ENCODE data around the gene SCYGR2.

Gene SCYGR2

DNA sequence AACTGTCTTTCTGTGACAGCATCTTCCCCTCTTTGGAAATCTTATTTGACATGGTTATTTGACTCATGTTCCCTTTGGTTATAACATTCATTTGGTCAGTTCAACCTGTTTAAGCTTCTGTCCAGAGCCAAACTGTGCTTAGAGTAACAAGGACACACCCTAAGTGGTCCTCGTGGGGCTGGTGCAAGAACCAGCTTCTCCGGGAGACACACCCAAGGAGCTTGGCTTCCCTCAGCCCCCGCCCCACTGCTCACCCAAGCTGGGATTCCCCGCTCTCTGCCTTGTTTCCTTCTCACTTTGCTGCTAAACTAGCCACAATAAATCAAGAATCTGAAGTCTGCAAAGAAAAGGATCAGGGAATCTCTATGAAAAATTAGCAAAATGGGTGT is 14.6 kb downstream of the SCYGR2 start:
- H3K27me3 ChIP-seq (ENCODE audit: control insufficient read depth, insufficient read depth, low read length): peaks cover 8% of the 10 kb centered on the region
- H3K9ac ChIP-seq (ENCODE audit: low read depth, low read length): no peak overlapping the region
- no peaks in the 10 kb centered on the region for H3K36me3 ChIP-seq (ENCODE audit: insufficient read depth, low read length)
- no peak overlapping the region for H3K4me3 ChIP-seq (ENCODE audit: low read length)
- no peak overlapping the region for H3K4me2 ChIP-seq (ENCODE audit: low read length)
- H3K9me3 ChIP-seq (replicated peaks; ENCODE audit: low read length): no peaks in the 10 kb centered on the region
- no peaks in the 10 kb centered on the region for H3K4me1 ChIP-seq (ENCODE audit: control insufficient read depth, insufficient read depth, low read length)

DNA sequence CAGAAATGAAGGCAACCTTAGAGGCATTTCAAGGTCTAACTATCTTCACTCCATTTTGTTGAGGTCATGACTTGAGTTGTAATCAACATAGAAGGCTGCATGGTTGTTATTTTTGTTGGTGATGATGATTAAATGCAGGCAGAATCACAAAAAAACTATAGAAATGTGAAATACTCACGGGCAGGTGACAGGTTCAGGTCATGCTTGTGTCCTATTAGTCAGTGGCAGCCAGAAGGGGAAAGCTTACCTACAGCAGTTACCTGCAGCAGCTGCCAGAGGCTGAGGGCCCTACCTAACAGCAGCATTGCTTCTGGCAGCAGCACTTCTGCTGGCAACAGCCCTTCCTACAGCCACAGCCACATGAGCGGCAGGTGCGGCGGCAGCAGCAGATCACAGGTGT is 15.6 kb downstream of the SCYGR2 start:
- H3K4me2 ChIP-seq (ENCODE audit: low read length): no peak overlapping the region
- no peak overlapping the region for H3K9ac ChIP-seq (ENCODE audit: low read depth, low read length)
- no peaks in the 10 kb centered on the region for H3K36me3 ChIP-seq (ENCODE audit: insufficient read depth, low read length)
- H3K4me1 ChIP-seq (ENCODE audit: control insufficient read depth, insufficient read depth, low read length): no peaks in the 10 kb centered on the region
- H3K27me3 ChIP-seq (ENCODE audit: control insufficient read depth, insufficient read depth, low read length): peaks cover 8% of the 10 kb centered on the region
- H3K4me3 ChIP-seq (ENCODE audit: low read length): no peak overlapping the region
- no peaks in the 10 kb centered on the region for H3K9me3 ChIP-seq (replicated peaks; ENCODE audit: low read length)

DNA sequence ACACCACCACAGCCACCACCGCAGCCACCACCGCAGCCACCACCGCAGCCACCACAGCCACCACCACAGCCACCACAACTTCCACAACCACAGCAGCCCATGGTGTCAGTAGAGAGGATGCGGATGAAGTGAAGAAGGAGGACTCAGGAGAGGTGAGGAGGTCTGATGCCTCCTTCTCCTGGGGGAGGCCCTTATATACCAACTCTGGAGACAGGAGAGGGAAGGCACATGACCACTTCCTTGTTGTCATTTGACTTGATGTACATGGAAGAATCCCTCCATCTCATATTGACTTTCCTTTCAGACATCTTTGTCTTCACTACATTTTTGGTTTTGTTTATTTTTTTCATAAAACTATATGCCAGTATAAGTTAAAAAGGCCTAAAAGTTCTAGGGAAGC is 16.0 kb downstream of the SCYGR2 start, which contains the start of gene SCYGR3:
SCYGR3 (minus strand) TSS at position 101 of the 400 bp plus-strand sequence; CDS start at position 101, 0 bp downstream.
- Histone ChIP-seq H3K9ac (ENCODE audit: low read depth, low read length) (no peak within 1 kb of the TSS), H3K27me3 (ENCODE audit: control insufficient read depth, insufficient read depth, low read length) (peaks cover 8% of the 10 kb centered on the region), H3K4me1 (ENCODE audit: control insufficient read depth, insufficient read depth, low read length) (no peaks in the 10 kb centered on the region), H3K4me2 (ENCODE audit: low read length) (no peak within 1 kb of the TSS), H3K36me3 (ENCODE audit: insufficient read depth, low read length) (no peaks in the 10 kb centered on the region), H3K9me3 (replicated peaks; ENCODE audit: low read length) (no peaks in the 10 kb centered on the region), H3K4me3 (ENCODE audit: low read length) (no peak within 1 kb of the TSS)

DNA sequence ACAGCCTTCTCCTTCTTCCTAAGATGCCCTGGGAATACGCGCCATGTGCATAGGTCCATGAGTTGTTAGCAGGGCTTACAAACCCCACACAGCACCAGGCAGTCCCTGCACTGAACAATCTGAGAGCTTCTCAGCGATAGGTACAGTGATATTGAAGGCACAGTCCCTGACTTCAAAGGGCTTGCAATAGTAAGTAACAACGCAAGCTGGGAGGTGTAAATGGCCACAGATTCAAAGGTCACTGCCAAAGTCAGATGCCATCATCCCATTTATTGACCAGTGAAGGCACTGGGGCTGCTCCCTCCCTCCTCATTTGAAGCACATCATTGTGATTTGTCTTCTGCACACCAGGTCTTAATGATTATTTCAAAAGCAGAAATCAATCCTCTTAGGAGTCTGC is 16.5 kb downstream of the SCYGR2 start:
- H3K36me3 ChIP-seq (ENCODE audit: insufficient read depth, low read length): no peaks in the 10 kb centered on the region

DNA sequence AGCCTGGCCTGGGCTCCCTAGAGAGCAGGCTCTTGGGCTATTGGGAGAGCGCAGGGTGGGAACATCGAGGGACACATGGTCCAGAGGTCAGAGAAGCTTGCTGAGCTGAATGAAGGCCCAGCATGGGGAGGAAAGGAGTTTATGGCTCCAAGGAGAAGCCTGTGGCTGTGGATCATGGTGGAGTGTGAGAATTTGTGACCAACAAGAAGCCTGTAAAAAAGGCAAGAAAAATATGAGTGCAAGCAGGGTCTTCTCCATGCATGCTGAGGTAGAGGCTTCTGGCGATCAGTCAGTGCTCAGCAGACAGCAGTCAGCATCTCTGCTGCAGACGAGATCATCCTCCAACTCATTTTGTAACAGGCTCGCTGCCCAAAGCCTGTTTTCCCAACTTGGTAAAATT is 17.2 kb downstream of the SCYGR2 start:
- Histone ChIP-seq H3K4me3 (ENCODE audit: low read length) (no peak overlapping the region), H3K36me3 (ENCODE audit: insufficient read depth, low read length) (no peaks in the 10 kb centered on the region), H3K4me2 (ENCODE audit: low read length) (no peak overlapping the region), H3K27me3 (ENCODE audit: control insufficient read depth, insufficient read depth, low read length) (peaks cover 8% of the 10 kb centered on the region), H3K9me3 (replicated peaks; ENCODE audit: low read length) (no peaks in the 10 kb centered on the region), H3K9ac (ENCODE audit: low read depth, low read length) (no peak overlapping the region), H3K4me1 (ENCODE audit: control insufficient read depth, insufficient read depth, low read length) (no peaks in the 10 kb centered on the region)

More for the DNA sequence above, 16.5 kb downstream of the SCYGR2 start:
- Histone ChIP-seq H3K4me3 (ENCODE audit: low read length) (no peak overlapping the region), H3K4me2 (ENCODE audit: low read length) (no peak overlapping the region), H3K4me1 (ENCODE audit: control insufficient read depth, insufficient read depth, low read length) (no peaks in the 10 kb centered on the region), H3K9me3 (replicated peaks; ENCODE audit: low read length) (no peaks in the 10 kb centered on the region), H3K27me3 (ENCODE audit: control insufficient read depth, insufficient read depth, low read length) (peaks cover 8% of the 10 kb centered on the region), H3K9ac (ENCODE audit: low read depth, low read length) (no peak overlapping the region)

DNA sequence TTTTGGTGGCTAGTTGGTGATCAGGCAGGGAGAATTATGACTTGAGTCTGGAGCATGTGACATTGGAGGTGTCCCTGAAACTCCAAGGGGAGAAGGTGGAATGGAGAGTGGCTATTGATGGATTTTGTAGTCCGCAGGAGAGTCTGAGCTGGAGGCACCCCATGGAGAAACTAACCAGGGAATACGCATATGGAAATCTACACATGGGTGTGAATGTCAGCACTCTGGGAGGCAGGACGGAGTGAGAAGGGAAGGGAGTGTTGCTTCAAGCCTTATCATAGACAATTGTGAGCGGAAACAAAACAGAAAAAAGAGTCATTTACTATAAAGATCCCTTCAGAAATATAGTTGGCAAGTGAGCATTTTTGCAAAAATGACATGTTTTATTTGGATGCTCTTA is 17.9 kb downstream of the SCYGR2 start:
- H3K9me3 ChIP-seq (replicated peaks; ENCODE audit: low read length): no peaks in the 10 kb centered on the region
- H3K4me1 ChIP-seq (ENCODE audit: control insufficient read depth, insufficient read depth, low read length): no peaks in the 10 kb centered on the region
- H3K36me3 ChIP-seq (ENCODE audit: insufficient read depth, low read length): no peaks in the 10 kb centered on the region
- no peak overlapping the region for H3K4me3 ChIP-seq (ENCODE audit: low read length)
- H3K27me3 ChIP-seq (ENCODE audit: control insufficient read depth, insufficient read depth, low read length): peaks cover 8% of the 10 kb centered on the region
- H3K9ac ChIP-seq (ENCODE audit: low read depth, low read length): no peak overlapping the region
- no peak overlapping the region for H3K4me2 ChIP-seq (ENCODE audit: low read length)

DNA sequence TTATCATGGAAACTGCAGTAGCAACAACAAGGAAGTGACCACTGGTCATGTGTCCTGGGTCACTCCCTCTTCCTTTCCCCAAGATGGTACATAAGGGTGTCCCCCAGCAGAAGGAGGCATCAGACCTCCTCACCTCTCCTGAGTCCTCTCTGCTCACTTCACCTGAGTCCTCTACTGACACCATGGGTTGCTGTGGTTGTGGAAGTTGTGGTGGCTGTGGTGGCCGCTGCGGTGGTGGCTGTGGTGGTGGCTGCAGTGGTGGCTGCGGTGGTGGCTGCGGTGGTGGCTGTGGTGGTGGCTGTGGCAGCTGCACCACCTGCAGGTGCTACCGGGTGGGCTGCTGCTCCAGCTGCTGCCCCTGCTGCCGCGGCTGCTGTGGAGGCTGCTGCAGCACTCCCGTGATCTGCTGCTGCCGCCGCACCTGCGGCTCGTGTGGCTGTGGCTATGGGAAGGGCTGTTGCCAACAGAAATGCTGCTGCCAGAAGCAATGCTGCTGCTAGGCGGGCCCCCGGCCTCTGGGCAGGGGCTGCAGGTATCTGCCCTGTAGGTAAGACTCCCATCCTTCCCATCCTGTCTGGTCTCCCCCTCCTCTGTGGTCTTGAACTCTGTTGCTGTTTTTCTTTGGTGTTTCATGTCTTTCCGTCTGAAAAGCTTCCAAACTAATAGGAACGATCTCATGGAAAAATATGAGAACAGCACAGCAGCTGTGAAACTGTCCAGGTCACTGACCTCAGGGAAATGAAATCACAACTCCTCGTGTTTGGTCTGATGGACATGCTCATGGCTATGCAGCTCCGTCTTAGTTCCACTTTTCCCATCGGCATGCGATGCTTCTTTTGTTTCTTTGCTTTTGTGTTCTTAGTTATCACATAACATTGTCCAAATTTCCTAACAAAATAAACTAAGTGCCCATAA is 18.9 kb downstream of the SCYGR2 start, which contains the start of gene SCYGR4:
SCYGR4 (plus strand) TSS at position 183 of the 915 bp plus-strand sequence; CDS start at position 183, 0 bp downstream.
- Histone ChIP-seq H3K9ac (ENCODE audit: low read depth, low read length) (no peak within 1 kb of the TSS), H3K27me3 (ENCODE audit: control insufficient read depth, insufficient read depth, low read length) (peaks cover 8% of the 10 kb centered on the region), H3K4me1 (ENCODE audit: control insufficient read depth, insufficient read depth, low read length) (no peaks in the 10 kb centered on the region), H3K4me2 (ENCODE audit: low read length) (peak within 1 kb of the TSS; percentile 38), H3K9me3 (replicated peaks; ENCODE audit: low read length) (no peaks in the 10 kb centered on the region), H3K4me3 (ENCODE audit: low read length) (peak within 1 kb of the TSS; percentile 49), H3K36me3 (ENCODE audit: insufficient read depth, low read length) (no peaks in the 10 kb centered on the region)

DNA sequence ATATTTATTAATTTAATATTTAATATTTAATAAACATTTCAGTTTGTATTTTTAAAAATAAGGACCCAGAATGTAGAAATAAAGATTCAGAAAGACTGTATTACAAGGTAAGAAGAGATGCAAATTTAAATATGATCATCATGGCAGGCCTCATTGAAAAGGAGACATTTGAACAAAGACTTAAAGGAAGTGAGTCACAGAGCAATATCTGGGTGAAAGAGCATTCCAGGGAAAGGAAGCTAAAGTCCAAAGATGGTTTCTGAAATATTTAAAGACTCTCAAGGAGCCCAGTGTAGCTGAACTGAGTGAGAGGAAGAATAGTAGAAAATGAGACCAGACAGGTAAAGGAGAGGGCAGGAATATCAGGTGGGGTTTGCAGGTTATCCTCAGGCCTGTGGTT is 24.5 kb downstream of the SCYGR2 start:
- Histone ChIP-seq H3K9ac (ENCODE audit: low read depth, low read length) (no peak overlapping the region), H3K27me3 (ENCODE audit: control insufficient read depth, insufficient read depth, low read length) (no peaks in the 10 kb centered on the region), H3K36me3 (ENCODE audit: insufficient read depth, low read length) (no peaks in the 10 kb centered on the region)

DNA sequence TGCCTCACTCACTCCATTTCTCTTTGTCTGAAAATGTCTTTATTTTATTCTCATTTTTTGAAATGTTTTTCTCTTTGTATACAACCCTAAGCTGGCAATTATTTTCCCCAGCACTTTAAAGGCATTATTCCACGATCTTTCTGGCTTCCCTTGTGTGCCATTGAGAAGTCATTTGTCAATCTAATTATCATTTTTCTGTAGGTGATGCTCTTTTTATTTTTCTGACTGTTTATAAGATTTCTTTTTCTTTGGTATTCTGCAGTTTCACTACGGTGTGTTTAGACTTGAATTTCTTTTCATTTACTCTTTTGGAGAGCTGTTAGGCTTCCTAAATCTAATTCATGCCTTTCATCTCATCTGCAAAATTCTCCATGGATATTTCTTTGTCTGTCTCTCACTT is 26.7 kb downstream of the SCYGR2 start:
- Histone ChIP-seq H3K27me3 (ENCODE audit: control insufficient read depth, insufficient read depth, low read length) (no peaks in the 10 kb centered on the region), H3K9me3 (replicated peaks; ENCODE audit: low read length) (no peaks in the 10 kb centered on the region), H3K36me3 (ENCODE audit: insufficient read depth, low read length) (no peaks in the 10 kb centered on the region), H3K4me3 (ENCODE audit: low read length) (no peak overlapping the region), H3K4me1 (ENCODE audit: control insufficient read depth, insufficient read depth, low read length) (peaks cover 10% of the 10 kb centered on the region), H3K9ac (ENCODE audit: low read depth, low read length) (no peak overlapping the region), H3K4me2 (ENCODE audit: low read length) (no peak overlapping the region)

More for the DNA sequence above, 24.5 kb downstream of the SCYGR2 start:
- H3K9me3 ChIP-seq (replicated peaks; ENCODE audit: low read length): no peaks in the 10 kb centered on the region
- no peak overlapping the region for H3K4me2 ChIP-seq (ENCODE audit: low read length)
- no peak overlapping the region for H3K4me3 ChIP-seq (ENCODE audit: low read length)
- peaks cover 10% of the 10 kb centered on the region for H3K4me1 ChIP-seq (ENCODE audit: control insufficient read depth, insufficient read depth, low read length)

DNA sequence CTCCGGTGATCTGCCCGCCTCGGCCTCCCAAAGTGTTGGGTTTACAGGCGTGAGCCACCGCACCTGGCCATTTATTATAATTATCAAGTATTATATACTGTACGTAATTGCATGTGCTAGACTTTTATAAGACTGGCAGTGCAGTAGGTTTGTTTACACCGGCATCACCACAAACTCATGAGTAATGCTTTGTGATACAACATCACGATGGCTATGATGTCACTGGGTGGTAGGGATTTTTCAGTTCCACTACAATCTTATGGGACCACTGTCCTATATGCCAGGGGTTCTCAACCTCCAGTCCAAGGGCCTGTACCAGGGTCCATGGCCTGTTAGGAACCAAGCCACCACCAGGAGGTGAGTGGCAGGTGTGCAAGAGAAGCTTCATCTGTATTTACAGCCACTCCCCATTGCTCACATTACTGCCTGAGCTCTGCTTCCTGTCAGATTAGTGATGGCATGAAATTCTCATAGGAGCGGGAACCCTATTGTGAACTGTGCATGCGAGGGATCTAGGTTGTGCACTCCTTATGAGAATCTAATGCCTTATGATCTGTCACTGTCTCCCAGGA is 28.0 kb downstream of the SCYGR2 start:
- Histone ChIP-seq H3K4me3 (ENCODE audit: low read length) (no peak overlapping the region), H3K36me3 (ENCODE audit: insufficient read depth, low read length) (no peaks in the 10 kb centered on the region), H3K9ac (ENCODE audit: low read depth, low read length) (no peak overlapping the region), H3K4me2 (ENCODE audit: low read length) (no peak overlapping the region), H3K9me3 (replicated peaks; ENCODE audit: low read length) (no peaks in the 10 kb centered on the region), H3K27me3 (ENCODE audit: control insufficient read depth, insufficient read depth, low read length) (no peaks in the 10 kb centered on the region), H3K4me1 (ENCODE audit: control insufficient read depth, insufficient read depth, low read length) (peaks cover 10% of the 10 kb centered on the region)

DNA sequence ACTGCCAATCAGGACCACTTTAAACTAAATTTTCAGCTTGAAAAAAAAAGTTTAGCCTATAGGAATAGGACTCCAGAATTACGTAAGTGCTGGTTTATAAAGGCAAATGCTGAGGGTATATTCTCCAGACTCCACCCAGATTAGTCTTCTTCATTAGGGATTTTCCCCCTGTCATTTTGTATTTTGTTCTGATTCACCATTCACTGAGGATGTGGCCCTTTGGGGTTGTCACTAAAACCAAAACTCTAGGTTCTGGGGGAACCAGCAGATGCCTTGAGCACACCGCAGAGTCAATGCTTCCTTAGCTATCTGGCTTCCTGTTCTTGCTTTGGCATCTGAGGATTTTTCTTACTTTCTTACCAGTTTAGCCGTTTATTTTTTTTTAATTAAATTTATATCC is 29.1 kb downstream of the SCYGR2 start:
- Histone ChIP-seq H3K4me3 (ENCODE audit: low read length) (no peak overlapping the region), H3K4me1 (ENCODE audit: control insufficient read depth, insufficient read depth, low read length) (peaks cover 9% of the 10 kb centered on the region), H3K27me3 (ENCODE audit: control insufficient read depth, insufficient read depth, low read length) (no peaks in the 10 kb centered on the region)

More for the DNA sequence above, 29.1 kb downstream of the SCYGR2 start:
- H3K9ac ChIP-seq (ENCODE audit: low read depth, low read length): no peak overlapping the region
- H3K4me2 ChIP-seq (ENCODE audit: low read length): no peak overlapping the region
- no peaks in the 10 kb centered on the region for H3K36me3 ChIP-seq (ENCODE audit: insufficient read depth, low read length)
- H3K9me3 ChIP-seq (replicated peaks; ENCODE audit: low read length): no peaks in the 10 kb centered on the region

Measured in skeletal muscle satellite cell (primary cell).